IMR-90 (cell line): ENCODE measurements around the gene DNPH1. TPM values are rescaled to one million over a fixed set of nuclear protein-coding genes. Genes with fewer than 3 reads are reported as not detected.

ENCODE experiments used
- ATAC-seq: fragments of 200-7000 bp; cut with Tn5 transposase; 2 replicates; pipeline ENCODE4 v1.9.1; 2020; ENCODE audit warnings: low read depth, mild to moderate bottlenecking, moderate library complexity
- BruUV-seq: library from RNA; stranded (reverse); fragments of 400-500 nt; replicated peaks from 2 replicates; lab custom pipeline; 2021; lab: Mats Ljungman, UMichigan
- CTCF ChIA-PET: fragments of 300-600 bp; formaldehyde crosslinking; extraction: SDS; loops from one replicate; lab custom pipeline; 2021; ENCODE audit warnings: antibody characterized with exemption; lab: Yijun Ruan, JAX
- POLR2A ChIA-PET: fragments of 300-600 bp; sonication (Branson Sonifier 250); formaldehyde crosslinking; loops from one replicate; lab custom pipeline; 2022; ENCODE audit warnings: antibody characterized with exemption; ENCODE audit not compliant: unreplicated experiment; lab: Charles Lee
- DNase-seq: peaks from one replicate; pipeline ENCODE4 v3.0.0; 2013
- H2AFZ ChIP-seq: replicated peaks from 2 replicates; pipeline ENCODE3; 2013; ENCODE audit warnings: low read length, mild to moderate bottlenecking; ENCODE audit not compliant: poor library complexity
- H2AK5ac ChIP-seq: 2 replicates; pipeline ENCODE4 v1.6.1; 2013; ENCODE audit warnings: low read depth, low read length, inconsistent platforms
- H2AK9ac ChIP-seq: replicated peaks from 2 replicates; pipeline ENCODE3; 2013; ENCODE audit warnings: mild to moderate bottlenecking, low read depth, low read length, moderate library complexity; ENCODE audit not compliant: poor library complexity
- H2BK120ac ChIP-seq: 2 replicates; pipeline ENCODE4 v1.6.1; 2013; ENCODE audit warnings: low read depth, low read length, inconsistent platforms
- H2BK15ac ChIP-seq: 3 replicates; pipeline ENCODE4 v1.6.1; 2013; ENCODE audit warnings: low read depth, low read length, inconsistent platforms
- H2BK20ac ChIP-seq: 2 replicates; pipeline ENCODE4 v1.6.1; 2013; ENCODE audit warnings: low read depth, mild to moderate bottlenecking, inconsistent platforms, low read length, moderate library complexity
- H2BK5ac ChIP-seq: 2 replicates; pipeline ENCODE4 v1.6.1; 2013; ENCODE audit warnings: mild to moderate bottlenecking, low read depth, low read length, inconsistent platforms; ENCODE audit not compliant: poor library complexity, severe bottlenecking
- H3K14ac ChIP-seq: replicated peaks from 2 replicates; pipeline ENCODE4 v1.6.1; 2013; ENCODE audit warnings: low read depth, low read length, inconsistent platforms
- H3K18ac ChIP-seq: 2 replicates; pipeline ENCODE4 v1.6.1; 2013; ENCODE audit warnings: low read depth, low read length, control low read depth
- H3K23ac ChIP-seq: 2 replicates; pipeline ENCODE4 v1.6.1; 2013; ENCODE audit warnings: low read depth, low read length, inconsistent platforms
- H3K27ac ChIP-seq: 2 replicates; pipeline ENCODE4 v1.5.1; 2013; ENCODE audit warnings: mild to moderate bottlenecking, control low read depth, low read length; ENCODE audit not compliant: insufficient read depth
- H3K27me3 ChIP-seq: 2 replicates; pipeline ENCODE4 v1.6.1; 2013; ENCODE audit warnings: low read length; ENCODE audit not compliant: control insufficient read depth, insufficient read depth
- H3K36me3 ChIP-seq: 2 replicates; pipeline ENCODE4 v1.6.1; 2013; ENCODE audit warnings: low read length, mixed read lengths; ENCODE audit not compliant: control insufficient read depth, insufficient read depth
- H3K4ac ChIP-seq: 2 replicates; pipeline ENCODE4 v1.6.1; 2013; ENCODE audit warnings: low read depth, low read length, inconsistent platforms
- H3K4me1 ChIP-seq: 2 replicates; pipeline ENCODE4 v1.6.1; 2013; ENCODE audit warnings: low read length, mixed read lengths; ENCODE audit not compliant: control insufficient read depth, insufficient read depth
- H3K4me2 ChIP-seq: 2 replicates; pipeline ENCODE4 v1.6.1; 2013; ENCODE audit warnings: low read depth, mild to moderate bottlenecking, control low read depth, low read length, moderate library complexity
- H3K4me3 ChIP-seq: 2 replicates; pipeline ENCODE4 v1.5.1; 2013; ENCODE audit warnings: low read depth, mild to moderate bottlenecking, control low read depth, low read length, moderate library complexity; ENCODE audit not compliant: insufficient read depth
- H3K56ac ChIP-seq: 2 replicates; pipeline ENCODE4 v1.6.1; 2013; ENCODE audit warnings: low read length, inconsistent platforms; ENCODE audit not compliant: insufficient read depth; ENCODE audit errors: extremely low read depth
- H3K79me1 ChIP-seq, 2 experiments: 2 replicates each; pipeline ENCODE4 v1.6.1; 2013; ENCODE audit warnings: low read length in 2 of 2, inconsistent platforms in 1 of 2, low read depth in 1 of 2
- H3K9ac ChIP-seq: 2 replicates; pipeline ENCODE4 v1.6.1; 2013; ENCODE audit warnings: low read depth, low read length, control low read depth
- H3K9me1 ChIP-seq: 2 replicates; pipeline ENCODE4 v1.6.1; 2013; ENCODE audit warnings: low read length, inconsistent platforms; ENCODE audit not compliant: insufficient read depth
- H3K9me3 ChIP-seq: 2 replicates; pipeline ENCODE4 v1.6.1; 2013; ENCODE audit warnings: low read length; ENCODE audit not compliant: control insufficient read depth, insufficient read depth
- H4K20me1 ChIP-seq: 2 replicates; pipeline ENCODE4 v1.6.1; 2013; ENCODE audit warnings: low read length, inconsistent platforms; ENCODE audit not compliant: insufficient read depth
- H4K5ac ChIP-seq: 2 replicates; pipeline ENCODE4 v1.6.1; 2013; ENCODE audit warnings: mild to moderate bottlenecking, low read depth, low read length, control low read depth
- H4K8ac ChIP-seq, 2 experiments: 2 replicates each; pipeline ENCODE4 v1.6.1; 2013; ENCODE audit warnings: low read depth in 2 of 2, low read length in 2 of 2, control low read depth in 1 of 2, inconsistent platforms in 1 of 2
- H4K91ac ChIP-seq: 2 replicates; pipeline ENCODE4 v1.6.1; 2013; ENCODE audit warnings: low read depth, low read length, inconsistent platforms; ENCODE audit not compliant: insufficient read depth
- BHLHE40 ChIP-seq: fragments of 150-350 bp; IDR thresholded peaks from 2 replicates; pipeline ENCODE4 v1.6.1; 2016; ENCODE audit warnings: mild to moderate bottlenecking, low read depth, low read length
- CEBPB ChIP-seq: IDR thresholded peaks from 2 replicates; pipeline ENCODE4 v1.6.1; 2012; ENCODE audit warnings: low read depth, low read length, improper control_type of control experiment
- CHD1 ChIP-seq: IDR thresholded peaks from 2 replicates; pipeline ENCODE4 v1.6.1; 2012; ENCODE audit warnings: low read depth, low read length, improper control_type of control experiment
- CTCF ChIP-seq: conservative IDR thresholded peaks from 2 replicates; pipeline ENCODE4 v1.5.1; 2012; ENCODE audit warnings: mild to moderate bottlenecking, low read depth, low read length, improper control_type of control experiment
- ELK1 ChIP-seq: fragments of 150-350 bp; IDR thresholded peaks from 2 replicates; pipeline ENCODE4 v1.6.1; 2016; ENCODE audit warnings: low read depth, mild to moderate bottlenecking, low read length, moderate library complexity, borderline replicate concordance
- MAFK ChIP-seq: IDR thresholded peaks from 2 replicates; pipeline ENCODE4 v1.6.1; 2012; ENCODE audit warnings: low read depth, low read length, improper control_type of control experiment
- MAZ ChIP-seq: IDR thresholded peaks from 2 replicates; pipeline ENCODE4 v1.6.1; 2012; ENCODE audit warnings: low read depth, mild to moderate bottlenecking, low read length, improper control_type of control experiment, moderate library complexity, borderline replicate concordance
- MXI1 ChIP-seq: IDR thresholded peaks from 2 replicates; pipeline ENCODE4 v1.6.1; 2012; ENCODE audit warnings: low read depth, mild to moderate bottlenecking, low read length, moderate library complexity, borderline replicate concordance
- NFE2L2 ChIP-seq: fragments of 150-350 bp; IDR thresholded peaks from 2 replicates; pipeline ENCODE4 v1.6.1; 2016; ENCODE audit warnings: low read depth, mild to moderate bottlenecking, low read length
- POLR2A ChIP-seq: IDR thresholded peaks from 2 replicates; pipeline ENCODE4 v1.6.1; 2012; ENCODE audit warnings: mild to moderate bottlenecking, low read depth, low read length
- RAD21 ChIP-seq: IDR thresholded peaks from 2 replicates; pipeline ENCODE4 v1.6.1; 2012; ENCODE audit warnings: low read length, improper control_type of control experiment
- RCOR1 ChIP-seq: IDR thresholded peaks from 2 replicates; pipeline ENCODE4 v1.6.1; 2012; ENCODE audit warnings: mild to moderate bottlenecking, low read length, improper control_type of control experiment; ENCODE audit not compliant: insufficient replicate concordance
- RFX5 ChIP-seq: IDR thresholded peaks from 2 replicates; pipeline ENCODE4 v1.8.0; 2012; ENCODE audit warnings: low read depth, mild to moderate bottlenecking, low read length, moderate library complexity
- SMC3 ChIP-seq: fragments of 150-350 bp; IDR thresholded peaks from 2 replicates; pipeline ENCODE4 v1.6.1; 2016; ENCODE audit warnings: low read depth, mild to moderate bottlenecking, antibody characterized with exemption, low read length, moderate library complexity
- USF2 ChIP-seq: fragments of 150-350 bp; IDR thresholded peaks from 2 replicates; pipeline ENCODE4 v1.6.1; 2017; ENCODE audit warnings: mild to moderate bottlenecking, antibody characterized with exemption, low read length, low read depth
- WGBS, 2 experiments: methylation state at CpG; one replicate each; pipeline versions ENCODE4 v1.1.5 to v1.1.7; 2013; ENCODE audit warnings: missing lambda C conversion rate in 2 of 2; ENCODE audit not compliant: insufficient read length in 1 of 2; ENCODE audit errors: extremely low coverage in 2 of 2; 5-methylcytosine and 5-hydroxymethylcytosine counted together
- dilution Hi-C: fragments of 300-500 bp; cut with HindIII; formaldehyde crosslinking; loops from one replicate; pipeline ENCODE4 v1.14.3; 2018; ENCODE audit warnings: low sequenced_read_pairs; ENCODE audit not compliant: unreplicated experiment
- in situ Hi-C: fragments of 300-500 bp; cut with MboI; formaldehyde crosslinking; loops from 3 replicates; pipeline ENCODE4 v1.14.3; 2019; ENCODE audit warnings: low sequenced_read_pairs, inconsistent platforms, mixed read lengths
- intact Hi-C: fragments of 100-400 bp; cut with micrococcal nuclease; formaldehyde crosslinking; loops from 2 replicates; pipeline ENCODE4 v1.10.0; 2022
- polyA plus RNA-seq, 3 experiments: library from polyadenylated mRNA; depleted of rRNA; stranded (reverse); fragments of >200 nt; gene quantifications; 2 replicates each; pipeline ENCODE4 v1.2.3, GENCODE V29; 2012; ENCODE audit warnings: low replicate concordance in 1 of 3
- total RNA-seq: library from RNA; depleted of rRNA; stranded (reverse); fragments of >200 nt; gene quantifications from 2 replicates; pipeline ENCODE4 v1.2.3, GENCODE V29; 2012

The DNPH1 gene
- total and polyA plus RNA-seq, 2 of the 4 experiments (the other 2 are of a cell fraction): 19.0 to 47.8 TPM

GRCh38 chr6:43178951-43179830, 50.1 kb downstream of the DNPH1 start:
- Histone ChIP-seq H2AK9ac (no peak overlapping the region), H3K4ac (no peak overlapping the region), H3K18ac (no peak overlapping the region), H2BK120ac (no peak overlapping the region), H3K4me1 (peaks cover 9% of the 10 kb centered on the region), H3K9me3 (no peaks in the 10 kb centered on the region), H4K8ac (no peak overlapping the region), H3K56ac (no peak overlapping the region), H3K23ac (no peak overlapping the region), H4K5ac (no peak overlapping the region), H4K20me1 (peaks cover 21% of the 10 kb centered on the region), H2AFZ (no peak overlapping the region), H2BK20ac (no peak overlapping the region), H2AK5ac (no peak overlapping the region), H3K14ac (no peak overlapping the region), H2BK15ac (no peak overlapping the region), H3K9ac (no peak overlapping the region), H3K27ac (no peak overlapping the region), H3K4me2 (no peak overlapping the region), H4K91ac (no peak overlapping the region), H3K27me3 (no peaks in the 10 kb centered on the region), H3K9me1 (peaks cover 11% of the 10 kb centered on the region), H3K79me1 (peaks cover 25 to 68% of the 10 kb centered on the region in 2 experiments), H2BK5ac (no peak overlapping the region), H3K36me3 (peaks cover 42% of the 10 kb centered on the region), H3K4me3 (no peak overlapping the region)
- no TSS peak for BruUV-seq
- 100% methylated on average over 2 of the region's 20 CpGs; no CpG with 5 or more reads in 1 of the 2 experiments for WGBS, 2 experiments
- dilution Hi-C loops: no loop called here
- CTCF ChIA-PET: interaction anchor here (0.6 kb wide), 1 partner anchor 15 kb away, joined by 3 read pairs; no protein-coding TSS in a partner anchor
- in situ Hi-C loops: no loop called here
- intact Hi-C loops: no loop called here
- no peak for ATAC-seq
- POLR2A ChIA-PET: no interaction called here
- no peak for DNase-seq
- TF ChIP-seq MAZ (no peak), CTCF (no peak), RCOR1 (no peak), BHLHE40 (no peak), SMC3 (no peak), CEBPB (no peak), ELK1 (no peak), USF2 (no peak), POLR2A (no peak), RAD21 (no peak), NFE2L2 (no peak), MXI1 (no peak), RFX5 (no peak), CHD1 (no peak), MAFK (no peak)
